Sciatic nerve (tissue), 2 donors: ENCODE measurements around the gene MAGEA1. TPM values are rescaled to one million over a fixed set of nuclear protein-coding genes. Genes with fewer than 3 reads are reported as not detected.
"Not testable (repeated sequence)": the region's sequence is repeated elsewhere in the genome, so short reads cannot be mapped to it uniquely, and the experiment has no call there.

Source experiments
- ATAC-seq: fragments of 200-7000 bp; cut with Tn5 transposase; one replicate; pipeline ENCODE4 v1.9.1; 2020; ENCODE audit warnings: mild to moderate bottlenecking, moderate library complexity
- DNase-seq: peaks from one replicate; pipeline ENCODE4 v3.0.0-alpha.2; 2020; ENCODE audit warnings: low spot score
- intact Hi-C: fragments of 100-400 bp; cut with DNase I; formaldehyde crosslinking; loops from one replicate; pipeline ENCODE4 v1.14.2; 2022
- total RNA-seq: library from RNA; stranded (reverse); fragmentation: NEBNext Ultra II Directional; extraction: Animal tissue kit (Norgen Biotek cat#: 25700); gene quantifications from one replicate; pipeline ENCODE4 v1.2.1, GENCODE V29; 2021
- donor health status: DM: no; HTN: no; CAD: no.
- donor health status: DM: no; HTN: no; CAD: no.

The MAGEA1 gene, protein sequence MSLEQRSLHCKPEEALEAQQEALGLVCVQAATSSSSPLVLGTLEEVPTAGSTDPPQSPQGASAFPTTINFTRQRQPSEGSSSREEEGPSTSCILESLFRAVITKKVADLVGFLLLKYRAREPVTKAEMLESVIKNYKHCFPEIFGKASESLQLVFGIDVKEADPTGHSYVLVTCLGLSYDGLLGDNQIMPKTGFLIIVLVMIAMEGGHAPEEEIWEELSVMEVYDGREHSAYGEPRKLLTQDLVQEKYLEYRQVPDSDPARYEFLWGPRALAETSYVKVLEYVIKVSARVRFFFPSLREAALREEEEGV
- total RNA-seq, result not detected

DNA sequence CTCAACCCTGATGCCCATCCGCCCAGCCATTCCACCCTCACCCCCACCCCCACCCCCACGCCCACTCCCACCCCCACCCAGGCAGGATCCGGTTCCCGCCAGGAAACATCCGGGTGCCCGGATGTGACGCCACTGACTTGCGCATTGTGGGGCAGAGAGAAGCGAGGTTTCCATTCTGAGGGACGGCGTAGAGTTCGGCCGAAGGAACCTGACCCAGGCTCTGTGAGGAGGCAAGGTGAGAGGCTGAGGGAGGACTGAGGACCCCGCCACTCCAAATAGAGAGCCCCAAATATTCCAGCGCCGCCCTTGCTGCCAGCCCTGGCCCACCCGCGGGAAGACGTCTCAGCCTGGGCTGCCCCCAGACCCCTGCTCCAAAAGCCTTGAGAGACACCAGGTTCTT lies at the start of gene MAGEA1:
Gene MAGEA1, plus strand, starts transcription at position 154 of the 400 bp plus-strand sequence. CDS start 3,106 bp downstream, outside the sequence.
- DNase-seq (no peak), ATAC-seq (no peak)
- intact Hi-C loops, result no loop called here

DNA sequence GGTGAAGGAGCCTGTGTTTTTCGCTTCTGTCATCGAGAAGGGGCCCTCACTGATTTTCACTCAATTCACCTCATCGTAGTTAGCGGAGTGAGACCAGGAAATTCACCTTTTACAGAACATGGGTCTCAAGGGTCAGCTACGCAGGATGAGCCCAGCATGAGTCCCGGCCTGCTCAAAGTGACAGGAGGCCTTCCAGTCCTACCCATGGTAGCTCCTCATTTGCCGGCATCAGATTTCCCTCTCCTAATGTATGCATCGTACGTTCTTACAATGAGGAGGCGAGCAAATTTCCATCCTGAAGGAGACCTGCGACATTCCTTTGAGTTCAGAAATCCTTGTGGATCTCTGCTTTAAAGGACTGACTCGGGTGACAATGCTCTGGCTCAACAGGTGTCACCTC lies 46.2 kb upstream of the MAGEA1 start:
- intact Hi-C loops, DNase-seq, ATAC-seq: not testable (repeated sequence)

DNA sequence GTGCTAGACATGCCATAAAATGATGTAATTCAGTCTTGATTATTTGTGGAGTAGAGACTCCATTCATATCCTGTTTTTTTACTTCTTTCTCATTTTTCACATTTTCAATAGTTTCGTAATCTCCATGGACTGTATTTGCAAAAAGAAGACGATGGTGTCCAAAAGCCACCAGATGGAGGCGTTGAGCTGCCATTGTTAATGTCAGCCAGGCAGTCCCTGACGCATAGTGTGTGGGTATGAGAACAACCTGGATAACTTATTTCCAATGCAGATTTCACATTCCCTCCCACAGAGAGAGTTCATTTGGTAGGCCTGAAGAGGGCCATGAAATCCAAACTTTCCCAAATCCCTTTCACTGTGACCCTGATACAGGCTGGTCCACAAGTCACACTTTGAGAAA lies 40.0 kb upstream of the MAGEA1 start:
- intact Hi-C loops, DNase-seq: not testable (repeated sequence)
- ATAC-seq, result peak; percentile 66

DNA sequence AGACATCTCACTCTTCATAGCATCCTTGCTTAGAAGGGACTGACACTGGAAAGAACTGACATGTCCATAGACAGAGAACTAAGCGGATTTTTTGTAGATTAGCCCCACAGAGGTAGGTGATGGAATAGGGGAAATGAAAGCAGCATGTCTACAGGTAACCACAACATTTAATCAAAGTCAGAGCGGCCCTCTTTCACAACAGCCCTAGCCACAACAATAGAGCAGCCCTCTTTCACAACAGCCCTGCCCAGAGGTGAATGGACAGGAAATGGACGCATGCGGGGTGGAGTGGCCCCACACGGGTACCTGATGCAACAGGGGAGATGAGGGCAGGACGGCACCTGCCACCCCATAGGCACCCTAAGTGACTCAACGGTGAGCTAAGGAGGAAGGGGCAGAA lies 32.8 kb upstream of the MAGEA1 start:
- not testable (repeated sequence) for DNase-seq, ATAC-seq

DNA sequence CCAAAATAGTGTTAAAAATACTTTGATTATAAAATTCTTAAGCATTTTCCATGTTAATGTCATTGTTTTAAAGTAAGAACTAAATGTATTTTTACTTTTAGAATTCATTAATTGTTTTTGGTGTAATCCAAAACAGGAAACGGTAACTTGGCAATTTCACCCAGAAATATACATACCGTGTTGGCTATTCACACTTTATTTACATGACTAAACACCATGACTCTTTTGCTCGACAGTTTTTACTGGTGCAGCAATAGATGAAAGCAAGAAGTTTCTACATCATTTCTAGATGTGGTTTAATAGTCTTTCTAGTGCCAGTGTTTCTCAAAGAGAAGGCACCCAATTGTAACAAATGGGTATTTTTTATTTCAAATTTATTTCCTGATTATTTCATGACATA lies 25.6 kb upstream of the MAGEA1 start:
- ATAC-seq (no peak), DNase-seq (no peak)
- intact Hi-C loops, result no loop called here

More for the DNA sequence above, 32.8 kb upstream of the MAGEA1 start:
- intact Hi-C loops, result not testable (repeated sequence)

DNA sequence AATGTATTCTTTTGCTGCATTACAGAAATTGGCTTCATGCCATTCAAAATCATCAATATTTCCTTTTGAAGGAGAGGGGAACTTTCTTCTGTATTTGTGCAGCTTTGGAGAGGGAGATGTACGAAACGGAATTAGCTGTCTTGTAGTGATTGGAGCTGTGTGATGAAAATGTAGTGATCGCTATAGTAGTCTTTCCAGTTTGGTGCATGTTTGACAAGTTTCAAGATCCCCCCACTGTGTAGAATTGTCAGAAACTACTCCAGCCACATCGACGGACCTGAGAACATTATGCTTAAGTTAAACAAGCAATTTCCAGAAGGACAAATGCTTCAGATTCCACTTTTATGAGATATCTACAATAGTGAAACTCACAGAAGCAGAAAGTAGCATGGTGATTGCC lies 21.6 kb upstream of the MAGEA1 start:
- DNase-seq (no peak), ATAC-seq (no peak)
- intact Hi-C loops, result no loop called here

DNA sequence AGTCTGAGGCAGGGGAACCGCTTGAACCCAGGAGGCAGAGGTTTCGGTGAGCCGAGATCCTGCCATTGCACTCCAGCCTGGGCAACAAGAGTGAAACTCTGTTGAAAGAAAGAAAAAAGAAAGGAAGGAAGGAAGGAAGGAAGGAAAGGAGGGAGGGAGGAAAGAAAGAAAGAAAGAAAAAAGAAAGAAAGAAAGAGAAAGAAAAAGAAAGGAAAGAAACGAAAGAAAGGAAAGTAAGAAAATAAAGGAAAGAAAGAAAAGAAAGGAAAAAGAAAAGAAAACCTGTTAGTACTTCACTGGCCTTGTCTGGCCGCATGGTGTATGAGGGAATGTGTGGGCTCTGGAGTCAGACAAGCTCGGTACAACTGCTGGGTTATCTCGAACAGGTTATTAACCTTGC lies 20.8 kb upstream of the MAGEA1 start:
- DNase-seq (no peak), ATAC-seq (no peak)
- intact Hi-C loops, result no loop called here

DNA sequence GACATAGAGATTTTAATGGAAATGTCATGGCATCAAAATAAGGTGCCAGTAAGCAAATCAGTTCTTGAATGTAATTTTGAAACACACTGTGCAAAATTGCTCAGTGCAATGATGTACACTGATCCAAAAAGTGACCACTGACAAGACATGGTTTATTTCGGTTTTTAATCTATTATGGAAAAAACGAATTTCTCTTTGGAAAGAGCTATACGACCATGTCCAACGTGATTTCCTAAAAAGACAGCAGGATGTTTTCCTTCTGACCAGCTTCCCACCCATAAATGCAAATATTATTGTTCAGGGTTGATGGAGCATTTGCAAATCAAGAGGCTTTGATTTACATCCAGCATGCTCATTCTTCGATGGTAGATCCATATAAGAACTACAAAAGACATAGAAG lies 17.1 kb upstream of the MAGEA1 start:
- ATAC-seq (no peak), DNase-seq (no peak)
- intact Hi-C loops, result no loop called here

DNA sequence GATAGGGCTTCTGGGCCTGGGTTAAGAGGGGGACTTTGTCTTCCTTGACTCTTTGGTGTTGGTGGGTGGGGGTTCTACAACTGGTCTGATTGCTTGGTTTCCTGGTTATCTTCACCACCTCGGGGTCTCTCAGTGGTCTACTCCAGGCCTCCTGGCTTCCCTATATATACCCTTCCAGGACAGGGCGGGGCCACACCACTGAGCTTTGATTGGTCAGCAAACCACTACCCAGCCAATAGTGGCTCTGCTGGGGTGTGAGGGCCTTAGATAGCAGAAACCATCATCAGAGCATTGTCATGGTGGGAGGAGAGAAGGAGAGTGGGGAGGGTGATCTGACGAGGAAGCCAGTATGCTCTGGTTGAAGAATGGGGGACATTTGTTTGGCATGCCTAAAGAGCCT lies 14.4 kb upstream of the MAGEA1 start:
- ATAC-seq (no peak), DNase-seq (no peak)
- intact Hi-C loops, result no loop called here

DNA sequence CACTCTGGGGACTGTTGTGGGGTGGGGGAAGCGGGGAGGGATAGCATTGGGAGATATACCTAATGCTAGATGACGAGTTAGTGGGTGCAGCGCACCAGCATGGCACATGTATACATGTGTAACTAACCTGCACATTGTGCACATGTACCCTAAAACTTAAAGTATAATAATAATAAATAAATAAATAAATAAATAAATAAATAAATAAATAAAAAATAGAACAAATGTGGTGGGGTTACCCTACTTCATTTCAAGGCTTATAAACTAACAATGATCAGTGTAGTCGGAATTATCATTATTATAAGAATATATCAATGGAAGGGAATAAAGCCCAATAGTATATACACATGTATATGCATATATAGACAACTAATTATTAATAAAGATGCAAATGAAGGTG lies 10.7 kb upstream of the MAGEA1 start:
- intact Hi-C loops, ATAC-seq: not testable (repeated sequence)

DNA sequence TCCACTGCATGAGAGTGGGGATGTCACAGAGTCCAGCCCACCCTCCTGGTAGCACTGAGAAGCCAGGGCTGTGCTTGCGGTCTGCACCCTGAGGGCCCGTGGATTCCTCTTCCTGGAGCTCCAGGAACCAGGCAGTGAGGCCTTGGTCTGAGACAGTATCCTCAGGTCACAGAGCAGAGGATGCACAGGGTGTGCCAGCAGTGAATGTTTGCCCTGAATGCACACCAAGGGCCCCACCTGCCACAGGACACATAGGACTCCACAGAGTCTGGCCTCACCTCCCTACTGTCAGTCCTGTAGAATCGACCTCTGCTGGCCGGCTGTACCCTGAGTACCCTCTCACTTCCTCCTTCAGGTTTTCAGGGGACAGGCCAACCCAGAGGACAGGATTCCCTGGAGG lies 2.7 kb downstream of the MAGEA1 start:
- DNase-seq (no peak), ATAC-seq (no peak)
- intact Hi-C loops, result no loop called here

More for the DNA sequence above, 10.7 kb upstream of the MAGEA1 start:
- DNase-seq, result not testable (repeated sequence)

DNA sequence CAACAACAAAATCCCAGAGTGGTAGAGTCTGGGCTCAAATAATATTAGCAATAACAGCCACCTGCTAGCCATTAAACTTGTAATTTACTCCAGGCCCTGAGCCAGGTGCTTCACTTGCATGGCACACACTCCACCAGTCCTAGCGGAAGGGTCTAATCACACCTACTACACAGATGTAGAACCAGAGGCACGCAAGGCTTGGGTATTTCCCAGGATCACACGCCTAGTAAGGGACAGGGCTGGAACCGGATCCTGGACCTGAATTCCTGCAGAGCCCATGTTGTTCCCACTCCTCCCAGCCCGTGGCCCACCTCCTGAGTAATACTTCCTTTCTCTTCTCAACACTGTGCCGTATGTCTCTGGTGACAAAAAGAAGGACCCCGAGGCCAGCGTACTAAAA lies 5.7 kb downstream of the MAGEA1 start:
- ATAC-seq (no peak), DNase-seq (no peak)
- intact Hi-C loops, result no loop called here

DNA sequence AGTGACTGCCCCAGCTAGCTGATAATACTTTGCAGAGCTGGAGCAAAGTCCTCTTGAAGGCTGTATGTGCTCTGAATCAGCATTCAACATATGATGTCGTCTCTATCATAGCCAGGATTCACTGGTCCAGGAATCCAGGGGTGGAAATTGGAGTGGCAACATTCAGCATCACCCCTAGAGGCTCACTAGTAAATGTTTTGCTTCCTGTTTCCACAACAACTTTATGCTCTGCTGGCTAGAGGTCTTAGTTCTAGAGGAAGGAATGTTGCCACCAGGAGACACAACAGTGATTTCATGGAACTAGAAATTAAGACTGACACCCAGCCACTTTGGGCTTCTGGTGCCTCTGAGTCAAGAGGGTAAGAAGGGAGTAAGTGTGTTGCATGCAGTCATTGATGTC lies 11.3 kb downstream of the MAGEA1 start:
- no peak for DNase-seq
- intact Hi-C loops, result no loop called here
- ATAC-seq, result no peak

DNA sequence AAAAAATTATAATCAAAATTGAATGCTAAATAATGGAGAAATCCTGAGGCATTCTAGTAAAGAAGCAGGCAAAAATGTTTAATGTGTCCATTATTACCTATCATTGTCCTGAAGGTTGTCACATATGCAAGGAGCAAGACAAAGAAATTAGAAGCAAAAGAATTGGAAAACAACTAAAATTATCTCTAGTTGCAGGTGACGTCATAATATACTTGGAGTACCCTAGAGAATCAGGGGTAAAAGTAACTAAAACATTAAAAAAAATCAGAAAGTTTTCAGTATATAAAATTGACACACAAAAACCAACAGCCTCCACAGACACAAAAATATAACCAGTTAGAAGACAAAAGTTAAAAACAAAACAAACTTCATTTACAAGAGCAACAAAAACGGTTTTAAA lies 21.4 kb downstream of the MAGEA1 start:
- DNase-seq (no peak), ATAC-seq (no peak)
- intact Hi-C loops, result no loop called here

DNA sequence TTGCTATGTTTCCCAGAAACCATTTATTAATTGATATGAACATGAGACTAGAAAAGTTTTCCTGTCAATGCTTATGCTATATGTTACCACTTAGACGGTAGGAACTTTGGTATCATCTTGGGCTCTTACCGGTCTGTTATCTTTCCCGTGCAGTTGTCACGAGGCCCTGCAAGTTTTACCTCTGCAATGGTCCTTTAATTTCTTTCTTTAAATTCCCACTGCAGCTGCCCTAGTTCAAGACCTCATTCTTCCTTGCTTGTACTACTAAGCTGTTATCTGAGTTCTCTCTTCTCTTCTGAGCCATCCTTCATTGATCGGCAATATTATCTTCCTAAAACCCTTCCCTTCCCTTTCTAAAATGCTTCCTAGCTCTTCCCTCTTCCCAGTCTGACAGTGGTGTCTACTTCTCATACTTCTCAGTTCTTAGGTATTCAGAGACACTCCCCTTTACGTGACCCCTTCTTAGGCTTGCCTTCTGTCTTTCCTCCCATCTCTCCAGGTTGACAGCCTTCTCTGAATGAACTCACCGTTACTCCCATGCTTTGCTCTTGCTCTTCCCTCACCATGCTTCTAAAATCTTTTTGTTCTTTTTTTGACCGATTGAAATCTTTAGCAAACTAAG lies 27.5 kb downstream of the MAGEA1 start:
- no peak for ATAC-seq
- intact Hi-C loops, result no loop called here
- DNase-seq, result no peak

DNA sequence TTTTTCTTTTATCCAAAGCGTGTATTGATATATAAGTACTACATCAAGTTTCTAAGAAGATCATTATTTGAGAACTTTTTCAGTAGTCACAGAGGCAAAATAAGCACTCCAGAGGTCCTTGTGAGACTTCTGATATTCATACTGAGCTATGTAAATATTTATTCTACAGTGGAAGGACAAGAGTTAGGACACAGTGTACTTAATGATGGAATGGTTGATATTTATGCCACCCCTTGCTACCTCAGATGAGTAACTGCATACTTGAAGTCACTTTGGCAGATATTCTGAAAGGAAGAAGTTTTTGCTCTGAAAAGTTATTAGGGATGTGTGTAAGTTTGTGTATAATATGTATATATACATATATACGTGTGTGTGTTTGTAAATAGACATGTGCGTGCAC lies 30.3 kb downstream of the MAGEA1 start:
- ATAC-seq, result no peak
- no peak for DNase-seq
- intact Hi-C loops, result no loop called here

DNA sequence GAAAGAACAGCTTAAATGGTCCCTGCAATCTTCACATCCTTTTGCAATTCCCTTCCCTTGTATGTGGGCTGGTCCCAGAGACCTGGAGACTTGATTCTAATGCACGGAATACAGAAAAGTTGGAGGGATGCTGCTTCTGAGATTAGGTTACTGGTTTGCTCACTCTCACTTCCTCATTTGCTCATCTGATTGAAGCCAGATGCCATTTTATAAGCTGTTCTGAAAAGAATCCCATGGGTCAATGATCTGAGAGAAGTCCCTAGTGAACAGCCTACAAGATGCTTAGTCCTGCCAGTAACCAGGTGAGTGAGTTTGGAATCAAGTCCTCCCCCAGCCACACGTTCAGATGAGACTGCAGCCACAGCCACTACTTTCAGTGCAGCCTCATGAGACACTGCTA lies 35.9 kb downstream of the MAGEA1 start:
- intact Hi-C loops, result no loop called here
- ATAC-seq (no peak), DNase-seq (no peak)

DNA sequence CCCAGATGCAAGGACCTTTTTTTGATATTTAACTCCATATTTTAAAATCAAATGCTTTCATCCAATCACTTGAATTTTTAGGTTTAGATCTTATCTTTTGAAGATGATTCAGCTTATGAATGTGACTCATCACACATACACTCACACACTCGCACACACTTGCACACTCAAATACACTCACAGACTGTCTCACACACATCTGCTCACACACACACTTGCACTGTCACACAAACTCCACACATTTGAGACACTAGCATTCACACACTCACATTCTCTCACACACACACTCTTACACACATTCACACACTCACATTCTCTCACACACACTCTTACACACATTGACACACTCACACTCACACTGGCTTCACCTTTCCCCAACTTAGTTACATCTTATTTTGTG lies 37.8 kb downstream of the MAGEA1 start:
- intact Hi-C loops, result no loop called here
- DNase-seq, result no peak
- no peak for ATAC-seq

DNA sequence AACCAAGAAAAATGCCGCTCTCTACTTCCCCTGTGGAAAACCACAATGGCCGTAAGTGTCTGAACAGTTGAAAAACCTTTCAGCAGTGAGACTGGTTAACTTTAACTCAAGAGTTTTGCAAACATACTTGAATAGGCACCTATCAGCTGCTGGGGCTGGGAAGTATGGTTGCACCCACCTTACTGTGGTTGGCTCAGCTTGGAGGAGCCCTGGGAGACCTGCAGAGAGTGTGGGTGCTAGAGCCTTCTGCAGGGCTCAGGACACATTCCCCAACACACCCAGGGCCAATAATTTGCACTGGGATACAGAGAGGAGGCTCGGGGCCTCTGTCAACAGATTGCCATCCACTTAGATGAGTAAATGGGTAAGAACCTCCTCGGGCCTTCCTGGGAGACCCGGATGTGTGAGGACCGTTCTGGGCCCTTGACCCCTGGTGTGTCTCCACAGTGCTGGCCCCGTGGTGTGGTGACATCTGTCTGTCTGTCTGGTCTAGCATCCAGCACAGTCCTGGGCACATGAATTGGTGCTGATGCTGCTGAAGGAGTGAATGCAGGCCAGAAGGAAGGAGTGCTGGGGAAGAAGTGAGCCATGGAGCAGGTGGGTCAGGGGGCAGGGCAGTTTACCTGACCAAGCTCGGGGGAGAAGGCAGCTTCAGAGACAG lies 46.5 kb downstream of the MAGEA1 start:
- DNase-seq, result no peak
- intact Hi-C loops, result no loop called here
- no peak for ATAC-seq
